ENCODE data around the gene KCNN1. TPM values are rescaled to one million over a fixed set of nuclear protein-coding genes. Genes with fewer than 3 reads are reported as not detected.
A peak's percentile ranks its signal among the peaks of the same experiment; 100 is the strongest.

KCNN1 gene
- total and polyA plus RNA-seq, 9 of the 15 experiments (the other 6 are each of a cell fraction or from before 2014, with no cell fraction given), result 0.01 to 6.2 (median 0.72) TPM

- Histone ChIP-seq H3K9me1 (ENCODE audit: control insufficient read depth, insufficient read depth, low read length) (no peaks in the 10 kb centered on the region), H3K27ac (ENCODE audit: extremely low read depth, low read depth, low read length) (peak overlapping the region; percentile 75), H2AFZ (ENCODE audit: low read depth, low read length) (peak overlapping the region; percentile 76), H3K4me1 (replicated peaks in 1 of 2; ENCODE audit: control insufficient read depth in 2 of 2, insufficient read depth in 2 of 2, low read length in 2 of 2) (peaks cover 33 to 50% of the 10 kb centered on the region in 2 experiments), H4K20me1 (replicated peaks; ENCODE audit: control insufficient read depth, insufficient read depth, low read length) (no peaks in the 10 kb centered on the region), H3K9ac (ENCODE audit: insufficient read depth in 1 of 2, low read depth in 2 of 2, low read length in 2 of 2) (peak overlapping the region; percentile 69 to 94), H3K36me3 (ENCODE audit: control insufficient read depth, insufficient read depth, low read length) (peaks cover 42% of the 10 kb centered on the region; the same call in 2 of the 3 replicates), H3K79me2 (ENCODE audit: control insufficient read depth, insufficient read depth, low read length) (0 out of 3 replicates have a peak, but pooled peaks cover 3% of the 10 kb centered on the region), H3K9me3 (replicated peaks; ENCODE audit: control insufficient read depth, insufficient read depth, low read depth, low read length) (no peaks in the 10 kb centered on the region), H3K4me3 (peak overlapping the region; percentile 28), H3K4me2 (ENCODE audit: insufficient read depth, low read length) (peak overlapping the region; percentile 65), H3K27me3 (ENCODE audit: control insufficient read depth in 2 of 2, insufficient read depth in 2 of 2, low read length in 2 of 2) (no peaks in the 10 kb centered on the region)
- DNase-seq (ENCODE audit: extremely low read depth in 1 of 4, low spot score in 3 of 4) (peak; percentile 84 to 90 (median 86)), ATAC-seq (peak; percentile 82), FAIRE-seq (peak; percentile 76)
- 2% methylated on average over 26 of the region's 41 CpGs for WGBS (ENCODE audit: insufficient coverage, low coverage, missing lambda C conversion rate)
- ChIA-PET POLR2A (interaction anchor here (0.6 to 2.3 kb wide), 9 partner anchors 9 to 110 kb away, joined by 3 to 21 read pairs (median 4); partner anchors contain the start of gene CCDC124), CTCF (ENCODE audit: low intra/inter-chr PET ratio) (interaction anchor here (0.6 to 6.2 kb wide), 3 partner anchors 54 to 107 kb away, joined by 3 to 113 read pairs (median 7); no protein-coding TSS in a partner anchor)
- intact Hi-C loops (cut with micrococcal nuclease) (loop anchor here (10.0 kb wide), 1 partner anchor 212 kb away; the partner anchor contains the start of gene PIK3R2), in situ Hi-C loops (cut with MboI) (loop anchor here (10.0 kb wide), 1 partner anchor 52 kb away; no protein-coding TSS in a partner anchor)
- BruUV-seq (replicated peaks), result TSS peak; percentile 97
- 0 out of 2 replicates have a peak, but pooled peaks have one; percentile 47 for TF ChIP-seq ZNF695 (CRISPR knock-in tag; IDR thresholded peaks at IDR 0.05)
- TF ChIP-seq CXXC5 (CRISPR knock-in tag; IDR thresholded peaks at IDR 0.05), result peak; percentile 60; the same call in 1 of the 2 replicates
- TF ChIP-seq MLX (CRISPR knock-in tag; conservative IDR thresholded peaks at IDR 0.05), result 0 out of 4 replicates have a peak, but pooled peaks of 1 of the 2 experiments have one; percentile 43
- peak; percentile 79 for TF ChIP-seq USF1 (CRISPR knock-in tag; IDR thresholded peaks at IDR 0.05)
- TF ChIP-seq ERF (CRISPR knock-in tag; IDR thresholded peaks at IDR 0.05), result 0 out of 2 replicates have a peak, but pooled peaks have one; percentile 56
- 0 out of 2 replicates have a peak, but pooled peaks have one; percentile 34 for TF ChIP-seq E2F3 (CRISPR knock-in tag; IDR thresholded peaks at IDR 0.05)
- 0 out of 2 replicates have a peak, but pooled peaks have one; percentile 15 for TF ChIP-seq RAD51 (IDR thresholded peaks at IDR 0.05; ENCODE audit: borderline replicate concordance, low read depth)
- peak; percentile 49; the same call in 1 of the 2 replicates for TF ChIP-seq DPF2 (IDR thresholded peaks at IDR 0.05)
- TF ChIP-seq ZNF511 (CRISPR knock-in tag; IDR thresholded peaks at IDR 0.05), result peak; percentile 72; the same call in 1 of the 2 replicates
- TF ChIP-seq SMAD4 (CRISPR knock-in tag; conservative IDR thresholded peaks at IDR 0.05), result peak; percentile 62
- peak in 1 of 3 experiments; percentile 0 for TF ChIP-seq YY1 (IDR thresholded peaks at IDR 0.05; ENCODE audit: borderline replicate concordance in 1 of 3, control insufficient read depth in 1 of 3, extremely low read depth in 1 of 3, insufficient read depth in 3 of 3, insufficient read length in 1 of 3, insufficient replicate concordance in 2 of 3, low read depth in 1 of 3, low read length in 2 of 3)
- peak; percentile 21; the same call in 1 of the 2 replicates for TF ChIP-seq TCF3 (CRISPR knock-in tag; IDR thresholded peaks at IDR 0.05)
- peak; percentile 85; the same call in 1 of the 2 replicates for TF ChIP-seq XRCC5 (IDR thresholded peaks at IDR 0.05; ENCODE audit: low read depth, low read length)
- 0 out of 2 replicates have a peak, but pooled peaks have one; percentile 54 for TF ChIP-seq NR2C2 (CRISPR knock-in tag; IDR thresholded peaks at IDR 0.05)
- TF ChIP-seq NR2C2 (tag; IDR thresholded peaks at IDR 0.05), result no peak
- TF ChIP-seq RCOR1 (IDR thresholded peaks at IDR 0.05; ENCODE audit: borderline replicate concordance in 1 of 2, low read depth in 2 of 2, low read length in 2 of 2), result peak in 1 of 2 experiments; percentile 57; a peak in 2 of 4 replicates
Measured at GRCh38 chr19:17942582-17943273, 24.2 kb upstream of the KCNN1 start.

Measured in K562 (cell line).